A172 (cell line): Measurements from ENCODE around the gene PRPF40B. TPM values are rescaled to one million over a fixed set of nuclear protein-coding genes. Genes with fewer than 3 reads are reported as not detected.

ENCODE experiments used
- DNase-seq: peaks from one replicate; pipeline ENCODE4 v3.0.0-alpha.2; 2015; ENCODE audit warnings: low spot score
- total RNA-seq: library from RNA; depleted of rRNA; stranded (reverse); fragments of >200 nt; shearing (Covaris generic); gene quantifications from 2 replicates; pipeline ENCODE4 v1.2.3, GENCODE V29; 2014

Gene PRPF40B
- total RNA-seq, 1 experiment from 2014 or later: 9.1 TPM

GRCh38 chr12:49658276-49658675, 34.9 kb downstream of the PRPF40B start:
- no peak for DNase-seq

DNA sequence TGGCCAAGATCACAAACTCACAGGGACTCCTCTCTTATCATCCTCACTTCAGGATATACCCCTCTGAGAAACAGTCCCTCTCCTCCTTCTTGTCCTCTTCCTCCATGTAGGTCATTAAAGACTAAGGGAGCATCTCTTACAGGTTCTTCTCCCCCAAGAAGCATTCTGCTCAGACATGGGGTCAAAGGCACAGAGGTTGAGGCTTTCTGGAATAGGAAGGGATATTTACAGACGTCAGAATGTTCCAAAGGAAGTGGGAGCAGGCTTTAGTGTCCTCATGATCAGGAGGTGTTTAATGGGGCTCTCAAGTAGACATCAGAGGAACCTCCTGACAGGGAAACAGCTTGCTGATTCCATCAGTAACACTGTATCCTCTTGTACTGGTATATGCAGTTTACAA, 36.4 kb downstream of the PRPF40B start:
- DNase-seq: no peak

DNA sequence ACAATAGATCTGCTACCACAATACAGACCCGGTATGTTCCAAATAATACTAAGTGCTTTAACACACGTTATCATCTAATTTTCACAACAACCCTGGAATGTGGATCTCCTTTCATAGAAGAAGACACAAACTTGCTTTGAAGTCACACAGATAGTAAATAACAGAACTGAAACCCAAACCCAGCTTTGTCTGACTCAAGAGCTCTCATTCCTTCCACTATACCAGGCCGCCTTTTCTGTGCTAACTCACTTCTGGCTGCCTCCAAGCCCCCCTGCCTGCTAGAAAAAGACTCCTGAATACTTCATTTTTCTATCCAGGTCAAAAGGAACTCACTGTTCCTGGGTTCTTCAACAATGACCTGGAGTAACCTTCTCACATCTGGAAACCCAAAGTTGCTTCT, 37.8 kb downstream of the PRPF40B start:
- no peak for DNase-seq

GRCh38 chr12:49661746-49662145, 38.4 kb downstream of the PRPF40B start:
- DNase-seq: no peak

DNA sequence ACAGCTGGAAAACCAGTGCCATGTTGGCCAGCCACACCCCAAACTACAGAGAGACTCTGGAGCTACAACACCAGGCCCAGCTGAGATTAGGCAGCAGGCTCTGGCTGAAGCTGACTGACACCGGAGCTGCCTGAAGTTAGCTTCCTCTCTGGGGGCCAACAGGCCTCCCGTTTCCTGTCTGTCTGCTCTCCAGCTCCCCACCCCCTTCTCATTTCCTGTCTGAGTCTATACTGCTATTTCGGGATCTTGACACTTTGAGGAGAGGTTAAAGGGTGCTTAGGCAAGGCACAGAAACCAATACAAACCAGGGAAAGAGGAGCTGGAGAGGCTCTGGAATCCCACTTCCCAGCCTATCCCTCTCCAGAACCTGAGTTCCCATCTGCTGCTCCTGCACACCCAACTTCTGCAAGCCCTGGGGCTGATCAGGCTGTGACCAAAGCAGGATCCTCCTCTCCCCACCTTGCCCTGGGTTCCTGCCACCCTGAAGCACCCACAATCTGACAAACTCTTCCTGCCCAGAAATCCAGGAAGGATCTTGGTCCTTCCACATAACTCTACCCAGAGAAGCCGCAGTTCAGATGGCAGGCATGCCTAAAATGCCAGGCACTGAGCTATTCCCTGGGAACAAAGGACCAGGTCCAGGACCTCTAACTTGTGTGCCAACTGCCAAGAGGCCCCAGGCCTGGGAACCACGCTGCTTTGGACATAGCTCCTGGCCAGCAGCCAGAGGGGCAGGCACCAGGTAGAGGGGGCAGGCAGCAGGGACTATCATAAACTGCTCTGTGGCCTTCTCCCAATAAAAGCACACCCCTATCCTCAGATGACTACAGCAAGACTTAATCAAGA, 39.9 kb downstream of the PRPF40B start:
- peak; percentile 85 for DNase-seq

DNA sequence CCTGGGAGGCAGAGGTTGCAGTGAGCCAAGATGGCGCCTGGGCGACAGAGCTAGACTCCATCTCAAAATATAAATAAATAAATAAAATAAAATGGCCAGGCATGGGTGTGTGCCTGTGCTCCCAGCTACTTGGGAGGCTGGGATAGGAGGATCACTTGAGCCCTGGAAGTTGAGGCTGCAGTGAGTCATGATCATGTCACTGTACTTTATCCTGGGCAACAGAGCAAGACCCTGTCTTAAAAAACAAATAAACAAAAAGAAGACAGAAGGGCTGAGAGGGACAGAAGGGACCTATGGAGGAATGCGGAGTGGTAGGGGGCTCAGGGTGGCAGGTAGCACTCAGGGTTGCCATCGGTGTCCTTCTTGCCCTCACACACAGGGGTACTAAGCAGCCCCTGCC, 40.8 kb downstream of the PRPF40B start:
- DNase-seq: no peak

GRCh38 chr12:49664591-49665239, 41.4 kb downstream of the PRPF40B start:
- DNase-seq: peak; percentile 6

DNA sequence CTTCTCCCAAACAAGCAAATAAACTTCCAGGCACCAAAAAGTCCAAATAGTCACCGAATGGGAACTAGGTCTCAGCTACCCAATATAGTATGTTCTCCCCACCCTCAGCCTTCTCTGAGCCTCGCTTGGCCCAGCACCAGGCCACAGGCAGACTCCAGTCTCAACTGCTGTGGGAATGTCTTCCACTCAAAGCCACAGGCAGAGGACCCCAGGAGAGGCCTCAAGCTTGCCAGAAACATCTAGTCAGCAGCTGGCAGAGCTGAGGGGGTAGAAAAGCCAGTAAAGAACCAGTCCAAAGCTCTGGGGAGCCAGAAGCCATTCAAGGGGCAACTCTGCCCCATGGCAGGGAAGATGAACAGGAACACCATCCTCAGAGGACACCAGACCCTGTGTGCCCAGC, 42.0 kb downstream of the PRPF40B start:
- no peak for DNase-seq

DNA sequence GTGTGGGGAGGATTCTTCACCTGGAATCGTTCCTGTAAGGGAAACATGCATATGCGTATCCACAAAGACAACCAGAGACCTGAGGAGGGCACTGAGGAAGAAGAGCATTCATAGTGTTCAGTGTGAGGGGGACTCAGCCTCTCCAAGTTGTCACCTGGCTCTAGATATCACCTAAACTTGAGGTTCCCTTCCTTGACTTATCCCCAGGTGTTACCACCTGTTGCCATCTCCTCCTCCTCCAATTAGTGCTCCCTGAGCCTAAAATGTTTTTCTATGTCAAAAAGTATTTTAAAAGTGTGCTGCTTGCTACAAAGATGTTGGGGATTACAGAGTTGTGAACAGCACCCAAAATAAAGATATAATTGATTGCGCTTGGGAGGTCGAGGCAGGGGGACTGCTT, 42.8 kb downstream of the PRPF40B start:
- no peak for DNase-seq

DNA sequence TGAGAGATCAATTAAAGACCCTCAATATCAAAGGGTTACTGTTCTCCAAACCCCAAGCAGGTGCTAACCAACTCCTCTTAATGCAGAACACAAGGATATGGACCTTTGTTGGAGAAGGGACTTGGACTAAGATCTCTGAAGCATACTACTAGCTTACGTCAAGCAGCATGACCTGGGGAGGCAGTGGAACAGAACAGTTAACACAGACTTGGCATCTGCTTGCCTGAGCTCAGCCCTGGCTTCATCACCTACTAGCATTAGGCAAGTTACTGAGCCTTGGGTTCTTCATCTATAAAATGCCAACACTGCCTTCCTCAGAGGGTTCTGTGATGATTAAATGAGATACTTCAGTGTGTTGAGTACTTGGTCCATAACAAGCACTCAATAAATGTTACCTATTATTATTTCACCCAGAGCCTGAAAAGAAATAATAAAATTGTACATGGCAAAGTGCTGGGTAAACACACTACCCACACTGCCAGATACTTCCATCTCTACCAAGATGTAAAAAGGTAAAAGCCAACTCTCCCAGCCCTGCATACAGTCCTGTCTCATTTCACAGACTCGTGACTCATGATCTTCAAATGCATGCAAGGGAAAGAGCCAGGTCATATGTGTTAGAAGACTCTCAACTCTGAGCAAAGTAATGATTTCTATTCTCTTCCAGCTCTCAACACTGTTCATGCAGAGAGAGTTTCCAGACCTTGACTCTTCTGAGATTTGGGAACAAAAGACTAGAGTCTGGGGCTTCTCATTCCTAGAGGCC, 44.1 kb downstream of the PRPF40B start:
- DNase-seq: no peak

DNA sequence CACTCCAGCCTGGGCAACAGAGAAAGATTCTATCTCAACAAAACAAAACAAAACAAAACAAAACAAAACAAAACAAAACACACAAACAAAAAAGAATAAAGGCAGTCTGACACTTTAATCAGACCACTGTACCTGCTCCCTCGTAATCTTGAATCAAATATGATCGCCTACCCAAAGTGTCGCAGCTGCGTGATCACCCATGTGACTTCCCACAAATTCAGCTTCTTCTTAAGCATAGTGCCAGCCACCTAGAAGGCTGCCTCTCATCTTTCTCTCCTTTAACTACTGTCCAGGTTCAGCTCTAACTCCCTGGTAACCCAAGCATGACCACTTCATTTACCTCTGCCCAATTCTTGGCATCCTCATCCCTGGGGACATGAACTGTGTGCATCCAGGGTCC, 46.4 kb downstream of the PRPF40B start:
- no peak for DNase-seq

DNA sequence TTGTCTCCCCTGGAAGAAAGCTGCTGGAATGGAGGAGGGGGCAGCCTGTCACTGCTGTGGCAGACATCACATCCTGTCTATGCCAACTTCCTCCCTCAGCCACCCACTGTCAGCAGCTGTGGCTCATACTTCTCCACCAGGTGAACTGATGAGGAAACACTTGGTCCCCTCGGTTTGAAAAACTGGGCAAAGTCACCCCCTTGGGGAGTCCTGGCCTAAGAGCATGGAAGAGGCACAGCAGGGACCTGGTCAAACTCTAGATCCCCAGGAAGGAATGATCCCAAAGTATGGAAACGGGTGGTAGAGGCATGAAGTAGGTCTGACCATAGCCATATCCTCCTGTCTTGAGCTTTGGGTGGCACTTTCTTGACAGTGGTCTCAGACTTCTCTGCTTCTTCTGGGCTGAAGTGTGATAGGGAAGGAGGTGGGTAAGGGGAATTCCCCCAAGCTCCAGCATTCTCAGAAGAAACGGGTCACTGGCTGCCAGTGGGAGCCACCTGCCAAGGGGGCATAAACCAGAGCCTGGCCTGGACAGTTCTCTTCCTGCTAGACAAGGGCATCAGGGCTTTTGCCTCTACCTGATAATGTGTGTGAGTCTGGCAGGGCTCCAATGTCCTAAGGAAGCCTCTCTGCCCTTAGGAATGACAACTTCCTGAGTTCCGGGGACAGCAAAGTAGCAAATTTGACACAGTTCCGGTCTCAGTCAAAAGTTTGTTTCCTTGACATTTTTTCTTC, 47.8 kb downstream of the PRPF40B start:
- no peak for DNase-seq

DNA sequence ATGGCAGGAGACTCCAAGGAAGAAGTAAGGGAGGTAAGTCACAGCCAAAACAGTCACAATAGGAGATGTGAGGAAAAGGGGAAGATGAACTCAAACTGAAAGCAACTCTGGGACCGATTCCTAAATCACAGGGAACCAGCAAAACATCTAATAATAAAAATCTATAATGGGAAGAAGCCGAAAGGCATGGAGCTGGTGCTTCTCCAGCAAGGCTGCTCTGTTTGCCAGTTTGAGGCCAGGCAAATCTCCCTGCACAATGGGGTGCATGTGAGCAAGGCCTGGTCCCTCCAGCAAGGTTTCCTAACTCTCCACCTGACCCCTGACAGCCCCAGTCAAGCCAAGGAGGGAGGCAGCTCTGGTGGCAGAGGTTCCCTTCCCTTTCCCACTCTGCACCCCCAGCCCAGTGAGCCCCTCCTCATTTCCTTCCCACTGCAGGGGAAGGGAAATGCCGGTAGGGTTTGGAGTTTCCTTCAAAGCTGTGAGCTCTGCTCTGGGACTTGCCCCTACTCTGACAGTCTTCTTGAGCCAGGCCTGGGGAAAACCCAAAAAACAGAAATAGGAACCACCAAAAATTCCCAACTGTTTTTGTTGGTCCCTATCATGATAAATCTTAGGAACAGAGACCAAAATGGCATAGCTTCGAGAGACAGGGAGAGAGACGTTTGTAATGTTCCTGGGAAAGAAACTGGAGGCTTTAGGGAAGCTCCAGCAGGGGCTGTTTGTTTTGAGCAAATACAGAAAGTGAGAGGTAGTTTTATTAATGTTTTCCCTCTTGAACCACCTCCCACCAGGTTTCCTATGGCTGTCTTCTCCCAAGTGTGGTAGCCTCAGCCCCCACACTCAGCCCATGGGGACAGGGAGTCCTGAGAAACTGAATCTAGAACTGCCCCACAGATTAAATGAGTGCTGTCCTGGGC, 49.2 kb downstream of the PRPF40B start:
- DNase-seq: no peak

- DNase-seq: peak; percentile 79
Measured at GRCh38 chr12:49673446-49674317, 50.3 kb downstream of the PRPF40B start.

DNA sequence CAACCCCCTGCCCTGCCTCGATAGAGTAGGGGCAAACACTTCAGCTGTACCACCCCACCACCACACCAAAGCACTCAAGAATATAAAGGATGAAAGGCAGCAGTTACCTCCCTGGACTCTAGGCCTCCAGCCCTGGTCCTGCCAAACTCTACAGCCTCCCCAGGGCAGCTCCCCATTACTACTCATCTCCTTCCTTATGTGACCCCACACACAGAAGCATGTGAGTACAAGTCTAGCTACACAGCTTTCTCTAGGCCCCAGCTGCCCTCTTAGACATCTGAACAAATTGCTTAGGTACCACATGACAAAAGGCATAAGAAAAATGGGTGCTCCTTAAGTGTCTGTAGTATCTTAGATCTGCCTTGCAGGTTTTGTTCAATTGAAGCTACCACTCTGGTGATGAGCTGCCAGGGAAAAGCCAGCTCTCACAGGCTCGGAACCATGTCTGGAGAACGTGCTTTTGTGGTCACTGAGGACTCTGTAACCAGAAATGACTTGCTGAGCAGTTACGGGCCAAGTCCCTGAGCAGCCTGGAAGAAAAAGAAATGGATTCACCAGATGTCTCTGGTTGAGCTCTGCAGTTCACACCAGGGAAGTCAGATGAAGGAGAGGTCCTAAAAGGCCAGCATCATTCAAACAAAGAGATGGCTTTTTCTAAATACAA, 51.1 kb downstream of the PRPF40B start:
- no peak for DNase-seq

DNA sequence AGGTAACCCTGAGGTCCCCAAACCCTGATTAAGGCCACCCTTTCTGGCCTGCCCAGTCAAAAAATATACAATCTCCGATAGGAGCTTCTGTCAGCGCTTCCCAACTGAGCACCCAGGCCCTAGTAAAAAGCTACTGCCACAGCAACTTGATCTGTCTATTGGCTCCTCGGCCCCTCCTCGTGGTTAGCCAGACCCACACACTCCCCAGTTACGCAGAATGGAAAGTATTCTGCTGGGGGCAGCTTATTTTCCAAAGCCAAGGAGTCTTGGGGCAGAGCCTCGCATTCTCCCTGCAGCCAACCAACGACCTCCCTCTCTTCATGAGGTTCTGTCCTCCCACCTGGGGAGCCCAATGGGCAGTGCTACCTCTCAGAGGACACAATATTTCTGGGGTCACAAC, 51.8 kb downstream of the PRPF40B start:
- no peak for DNase-seq

GRCh38 chr12:49678711-49679110, 55.4 kb downstream of the PRPF40B start:
- no peak for DNase-seq

- DNase-seq: no peak
Measured at GRCh38 chr12:49680075-49680474, 56.7 kb downstream of the PRPF40B start.

DNA sequence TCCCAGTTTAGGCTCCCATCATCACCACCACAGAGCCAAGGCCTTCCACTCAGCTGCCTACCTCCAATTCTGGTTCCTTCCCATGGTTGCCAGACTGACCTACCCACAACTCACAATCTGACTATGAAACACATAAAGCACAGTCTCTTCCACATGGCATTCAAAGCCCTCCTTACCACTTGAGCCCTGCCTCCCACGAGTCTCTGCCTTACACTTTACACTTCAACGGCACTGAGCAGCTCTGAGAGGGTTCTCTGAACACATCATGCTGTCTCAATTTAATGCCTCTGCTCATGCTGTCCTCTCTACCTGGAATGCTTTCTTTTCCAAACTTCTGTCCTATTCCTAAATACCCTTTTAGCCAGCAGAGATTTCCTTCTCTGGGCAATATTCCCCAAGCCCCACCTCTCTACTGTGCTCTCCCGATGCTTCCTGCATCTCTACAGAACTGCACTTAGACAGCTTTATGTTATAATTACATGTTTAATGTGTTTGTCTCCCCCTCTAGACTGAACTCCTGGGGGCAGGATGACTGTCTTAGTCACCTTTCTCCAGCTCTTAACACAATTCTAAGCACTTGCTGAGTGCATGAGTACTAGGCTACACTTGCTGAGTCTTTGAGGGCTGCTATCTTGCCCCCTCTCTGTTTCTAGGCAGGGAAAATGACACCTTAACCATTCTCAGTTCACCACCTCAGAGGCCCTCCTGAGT, 60.4 kb downstream of the PRPF40B start:
- no peak for DNase-seq
